ENCODE measurements around the gene AP1G2. TPM values are rescaled to one million over a fixed set of nuclear protein-coding genes. Genes with fewer than 3 reads are reported as not detected.

Gene AP1G2
- total RNA-seq, 1 experiment from 2014 or later, result 155 TPM

DNA sequence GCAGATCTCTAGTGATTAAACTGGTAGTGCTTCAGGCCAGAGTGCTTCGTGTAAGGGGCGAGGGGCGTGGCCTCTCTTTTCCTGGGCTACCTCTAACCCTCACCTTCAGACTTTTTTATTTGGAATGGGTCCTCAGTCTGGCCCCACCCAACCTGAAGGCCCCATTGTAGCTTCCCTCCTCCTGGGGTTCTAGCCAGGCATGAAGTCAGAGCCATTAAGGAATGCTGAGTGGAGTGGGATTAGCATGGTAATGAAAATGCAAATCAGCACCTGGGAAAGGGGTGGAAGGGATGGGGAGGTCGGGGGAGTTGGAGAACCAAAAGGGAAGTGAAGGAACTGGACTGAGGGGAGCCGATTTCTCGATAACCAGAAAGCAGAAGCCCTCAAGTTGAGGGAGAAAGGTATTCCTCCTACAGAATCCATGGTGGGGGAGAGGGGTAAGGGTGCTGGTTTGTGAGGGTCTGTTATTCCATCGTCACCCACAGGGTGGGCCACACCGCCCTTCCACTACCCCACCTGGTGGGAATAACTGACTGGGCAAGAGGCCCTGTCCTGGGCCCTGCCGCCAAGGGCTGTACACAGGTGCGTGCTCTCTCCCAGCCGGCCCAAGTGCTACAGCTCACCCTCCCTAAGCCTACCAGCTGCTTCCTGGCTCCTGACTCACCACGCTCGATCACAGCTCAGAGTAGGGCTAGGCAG lies 30.1 kb downstream of the AP1G2 start:
- no peaks in the 10 kb centered on the region for H3K27me3 ChIP-seq (ENCODE audit: insufficient read depth, low read length)
- DNase-seq (ENCODE audit: low read depth, low spot score) (no peak), ATAC-seq (no peak)
- no peak overlapping the region for H2AFZ ChIP-seq (ENCODE audit: low read depth, low read length, poor library complexity, severe bottlenecking)
- H3K79me2 ChIP-seq (ENCODE audit: insufficient read depth, low read length), result no peaks in the 10 kb centered on the region
- no peaks in the 10 kb centered on the region for H3K9me2 ChIP-seq (ENCODE audit: insufficient read depth)
- TF ChIP-seq MAX (IDR thresholded peaks at IDR 0.05) (no peak), CTCF (IDR thresholded peaks at IDR 0.05 in 2 of 3, conservative IDR thresholded peaks at IDR 0.05 in 1 of 3; ENCODE audit: borderline replicate concordance in 1 of 3, insufficient read depth in 1 of 3, low read depth in 2 of 3, low read length in 2 of 3) (no peak), ZNF274 (IDR thresholded peaks at IDR 0.05; ENCODE audit: low read depth, low read length) (no peak), SRF (IDR thresholded peaks at IDR 0.05; ENCODE audit: low read depth) (no peak), CEBPB (IDR thresholded peaks at IDR 0.05; ENCODE audit: low read depth) (no peak), SP1 (IDR thresholded peaks at IDR 0.05; ENCODE audit: low read depth) (no peak), FOSL1 (IDR thresholded peaks at IDR 0.05; ENCODE audit: low read depth) (no peak), ELF1 (IDR thresholded peaks at IDR 0.05; ENCODE audit: borderline replicate concordance, low read depth) (no peak), ATF3 (IDR thresholded peaks at IDR 0.05) (no peak), ZFX (IDR thresholded peaks at IDR 0.05) (no peak), RAD21 (IDR thresholded peaks at IDR 0.05; ENCODE audit: low read depth) (no peak), EZH2phosphoT487 (IDR thresholded peaks at IDR 0.05; ENCODE audit: borderline replicate concordance) (no peak), SIN3A (IDR thresholded peaks at IDR 0.05; ENCODE audit: low read depth) (no peak), ZBTB33 (IDR thresholded peaks at IDR 0.05; ENCODE audit: extremely low read depth, insufficient replicate concordance, low read length) (no peak), TCF7L2 (IDR thresholded peaks at IDR 0.05; ENCODE audit: borderline replicate concordance, extremely low read depth, insufficient read depth, insufficient read length) (no peak), EZH2 (IDR thresholded peaks at IDR 0.05) (no peak)
- TF ChIP-seq, protein P1, sequence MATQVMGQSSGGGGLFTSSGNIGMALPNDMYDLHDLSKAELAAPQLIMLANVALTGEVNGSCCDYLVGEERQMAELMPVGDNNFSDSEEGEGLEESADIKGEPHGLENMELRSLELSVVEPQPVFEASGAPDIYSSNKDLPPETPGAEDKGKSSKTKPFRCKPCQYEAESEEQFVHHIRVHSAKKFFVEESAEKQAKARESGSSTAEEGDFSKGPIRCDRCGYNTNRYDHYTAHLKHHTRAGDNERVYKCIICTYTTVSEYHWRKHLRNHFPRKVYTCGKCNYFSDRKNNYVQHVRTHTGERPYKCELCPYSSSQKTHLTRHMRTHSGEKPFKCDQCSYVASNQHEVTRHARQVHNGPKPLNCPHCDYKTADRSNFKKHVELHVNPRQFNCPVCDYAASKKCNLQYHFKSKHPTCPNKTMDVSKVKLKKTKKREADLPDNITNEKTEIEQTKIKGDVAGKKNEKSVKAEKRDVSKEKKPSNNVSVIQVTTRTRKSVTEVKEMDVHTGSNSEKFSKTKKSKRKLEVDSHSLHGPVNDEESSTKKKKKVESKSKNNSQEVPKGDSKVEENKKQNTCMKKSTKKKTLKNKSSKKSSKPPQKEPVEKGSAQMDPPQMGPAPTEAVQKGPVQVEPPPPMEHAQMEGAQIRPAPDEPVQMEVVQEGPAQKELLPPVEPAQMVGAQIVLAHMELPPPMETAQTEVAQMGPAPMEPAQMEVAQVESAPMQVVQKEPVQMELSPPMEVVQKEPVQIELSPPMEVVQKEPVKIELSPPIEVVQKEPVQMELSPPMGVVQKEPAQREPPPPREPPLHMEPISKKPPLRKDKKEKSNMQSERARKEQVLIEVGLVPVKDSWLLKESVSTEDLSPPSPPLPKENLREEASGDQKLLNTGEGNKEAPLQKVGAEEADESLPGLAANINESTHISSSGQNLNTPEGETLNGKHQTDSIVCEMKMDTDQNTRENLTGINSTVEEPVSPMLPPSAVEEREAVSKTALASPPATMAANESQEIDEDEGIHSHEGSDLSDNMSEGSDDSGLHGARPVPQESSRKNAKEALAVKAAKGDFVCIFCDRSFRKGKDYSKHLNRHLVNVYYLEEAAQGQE (IDR thresholded peaks at IDR 0.05; ENCODE audit: low read depth), result no peak
- POLR2A ChIA-PET, result interaction anchor here (0.6 kb wide), 1 partner anchor 231 kb away, joined by 3 read pairs; the partner anchor contains the start of gene BCL2L2
- H3K9me3 ChIP-seq (ENCODE audit: control insufficient read depth in 1 of 2, insufficient read depth in 1 of 2, low read depth in 1 of 2, low read length in 2 of 2), result no peaks in the 10 kb centered on the region
- H3K4me3 ChIP-seq (replicated peaks in 1 of 2; ENCODE audit: low read depth in 1 of 2, low read length in 2 of 2), result no peak overlapping the region
- RAD21 ChIA-PET (ENCODE audit: low non-redundant PET in 1 of 2, low total read pairs in 2 of 2, uncharacterized antibody in 2 of 2, unreplicated experiment in 2 of 2), result interaction anchor here in 1 of 2 experiments (0.7 kb wide), 1 partner anchor 94 kb away, joined by 3 read pairs; no protein-coding TSS in a partner anchor
- H3K36me3 ChIP-seq (ENCODE audit: control insufficient read depth in 1 of 2, insufficient read depth in 2 of 2, low read length in 2 of 2), result no peaks in the 10 kb centered on the region
- CTCF ChIA-PET, result interaction anchor here (2.4 kb wide), 1 partner anchor 22 kb away, joined by 9 read pairs; no protein-coding TSS in a partner anchor
- BruUV-seq (replicated peaks), result no TSS peak
- peaks cover 0 to 9% of the 10 kb centered on the region in 2 experiments; a peak in 2 of 4 replicates for H3K4me1 ChIP-seq (ENCODE audit: control insufficient read depth in 1 of 2, insufficient read depth in 2 of 2, low read length in 2 of 2)
- intact Hi-C loops (cut with micrococcal nuclease), result no loop called here
- no peak overlapping the region for H3K4me2 ChIP-seq (ENCODE audit: low read length)
- no peak overlapping the region for H3K9ac ChIP-seq (ENCODE audit: low read length)
- no peaks in the 10 kb centered on the region for H4K20me1 ChIP-seq (ENCODE audit: insufficient read depth)
- no peak overlapping the region for H3K27ac ChIP-seq (ENCODE audit: low read depth, low read length)
